Thyroid gland (tissue), 4 donors: ENCODE data around the gene ABCC4. TPM values are rescaled to one million over a fixed set of nuclear protein-coding genes. Genes with fewer than 3 reads are reported as not detected.

Experiments
- DNase-seq, 2 donors: peaks; one replicate each; pipeline ENCODE4 v3.0.0-alpha.2; 2019
- H3K27ac ChIP-seq, 3 donors: fragments of 200-600 bp; sonication (generic); 1 replicate in 2 of 3; 2 replicates in 1 of 3; pipeline ENCODE4 v1.5.1; 2016 to 2019; ENCODE audit warnings: mild to moderate bottlenecking in 1 of 3, moderate library complexity in 1 of 3
- H3K27me3 ChIP-seq: fragments of 200-600 bp; sonication (generic); one replicate; pipeline ENCODE4 v1.5.1; 2019
- H3K36me3 ChIP-seq, 2 donors: fragments of 200-600 bp; sonication (generic); one replicate each; pipeline ENCODE4 v1.5.1; 2016 to 2019
- H3K4me1 ChIP-seq, 2 donors: fragments of 200-600 bp; sonication (generic); one replicate each; pipeline ENCODE4 v1.5.1; 2017 to 2019
- H3K4me3 ChIP-seq, 3 donors: fragments of 200-600 bp; sonication (generic); replicated peaks in 1 of 3; 1 replicate in 2 of 3; 2 replicates in 1 of 3; pipeline ENCODE4 v1.5.1; 2016; ENCODE audit warnings: mild to moderate bottlenecking in 1 of 3
- H3K9me3 ChIP-seq: fragments of 200-600 bp; sonication (generic); one replicate; pipeline ENCODE4 v1.5.1; 2017
- POLR2A ChIP-seq, 2 donors: fragments of 450-650 bp; IDR thresholded peaks; one replicate each; pipeline ENCODE4 v1.6.1; 2017; ENCODE audit warnings: antibody characterized with exemption in 2 of 2, mild to moderate bottlenecking in 2 of 2, moderate library complexity in 1 of 2
- WGBS, 2 donors: methylation state at CpG; one replicate each; pipeline ENCODE4 v1.1.5; 2017; 5-methylcytosine and 5-hydroxymethylcytosine counted together
- intact Hi-C: fragments of 100-400 bp; cut with DNase I; formaldehyde crosslinking; loops from one replicate; pipeline ENCODE4 v1.15.1; 2023
- total RNA-seq, 4 donors: library from RNA; depleted of rRNA; stranded (reverse); fragments of >200 nt; gene quantifications; one replicate each; pipeline ENCODE4 v1.2.3, GENCODE V29; 2016
- TF ChIP-seq, protein P1 (sequence below), 6 experiments: fragments of 200-600 bp in 3 of 6; fragments of 450-650 bp in 3 of 6; sonication (generic) in 3 of 6; IDR thresholded peaks; one replicate each; pipeline ENCODE4 v1.5.1; 2016 to 2019; ENCODE audit warnings: antibody characterized with exemption in 6 of 6, mild to moderate bottlenecking in 2 of 6, inconsistent platforms in 1 of 6, moderate library complexity in 1 of 6

ABCC4 gene
- total RNA-seq, 4 donors from 2014 or later: 9.1 to 29.6 (median 19.7) TPM

DNA sequence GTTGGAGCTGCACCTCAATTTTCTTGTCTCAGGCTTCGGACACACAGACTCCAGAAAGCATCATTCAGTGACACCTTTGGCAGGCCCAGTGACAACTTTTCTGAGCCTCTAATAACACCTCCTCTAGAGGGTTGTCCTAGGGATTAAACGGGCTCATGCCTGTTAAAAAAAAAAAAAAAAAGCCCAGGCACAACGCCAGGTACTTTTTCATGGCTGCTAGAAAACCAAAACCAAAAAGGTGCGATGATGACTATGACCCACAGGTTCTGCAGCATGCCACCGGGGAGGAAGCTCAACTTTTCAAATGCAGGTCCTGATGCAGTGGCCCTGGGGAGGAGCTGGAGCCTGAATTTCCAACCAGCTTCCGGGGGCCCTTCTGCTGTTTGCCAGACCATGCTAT is 184.2 kb downstream of the ABCC4 start:
- Histone ChIP-seq H3K27ac (no peak overlapping the region), H3K27me3 (no peaks in the 10 kb centered on the region), H3K4me3 (no peak overlapping the region), H3K9me3 (no peaks in the 10 kb centered on the region), H3K36me3 (no peaks in the 10 kb centered on the region), H3K4me1 (no peaks in the 10 kb centered on the region)
- DNase-seq: no peak
- 50 to 55% methylated on average over 6 of the region's 6 CpGs for WGBS, 2 donors
- no peak for TF ChIP-seq POLR2A (IDR thresholded peaks at IDR 0.05)
- TF ChIP-seq, protein P1, sequence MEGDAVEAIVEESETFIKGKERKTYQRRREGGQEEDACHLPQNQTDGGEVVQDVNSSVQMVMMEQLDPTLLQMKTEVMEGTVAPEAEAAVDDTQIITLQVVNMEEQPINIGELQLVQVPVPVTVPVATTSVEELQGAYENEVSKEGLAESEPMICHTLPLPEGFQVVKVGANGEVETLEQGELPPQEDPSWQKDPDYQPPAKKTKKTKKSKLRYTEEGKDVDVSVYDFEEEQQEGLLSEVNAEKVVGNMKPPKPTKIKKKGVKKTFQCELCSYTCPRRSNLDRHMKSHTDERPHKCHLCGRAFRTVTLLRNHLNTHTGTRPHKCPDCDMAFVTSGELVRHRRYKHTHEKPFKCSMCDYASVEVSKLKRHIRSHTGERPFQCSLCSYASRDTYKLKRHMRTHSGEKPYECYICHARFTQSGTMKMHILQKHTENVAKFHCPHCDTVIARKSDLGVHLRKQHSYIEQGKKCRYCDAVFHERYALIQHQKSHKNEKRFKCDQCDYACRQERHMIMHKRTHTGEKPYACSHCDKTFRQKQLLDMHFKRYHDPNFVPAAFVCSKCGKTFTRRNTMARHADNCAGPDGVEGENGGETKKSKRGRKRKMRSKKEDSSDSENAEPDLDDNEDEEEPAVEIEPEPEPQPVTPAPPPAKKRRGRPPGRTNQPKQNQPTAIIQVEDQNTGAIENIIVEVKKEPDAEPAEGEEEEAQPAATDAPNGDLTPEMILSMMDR (IDR thresholded peaks at IDR 0.05): no peak
- intact Hi-C loops: no loop called here

DNA sequence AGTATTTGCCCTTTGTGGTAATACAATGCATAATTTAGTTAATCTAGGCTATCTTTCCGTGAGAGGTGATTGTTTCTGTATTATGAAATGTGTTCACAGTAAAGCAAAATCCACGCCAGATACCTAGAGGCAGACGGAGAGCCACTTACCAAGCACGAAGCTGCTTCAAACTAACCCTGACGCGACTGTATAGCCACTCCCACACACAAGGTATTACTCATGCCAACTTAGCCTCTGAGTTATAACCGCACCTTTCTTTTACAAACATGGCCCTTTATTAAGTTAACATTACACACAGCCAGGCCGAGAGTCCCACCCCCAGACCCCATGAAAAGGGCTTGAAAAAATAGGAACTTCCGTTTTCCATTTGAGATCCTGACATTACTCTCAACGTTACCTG is 185.7 kb downstream of the ABCC4 start:
- DNase-seq: no peak
- H3K36me3 ChIP-seq: no peaks in the 10 kb centered on the region
- intact Hi-C loops: no loop called here
- H3K9me3 ChIP-seq: no peaks in the 10 kb centered on the region
- TF ChIP-seq, protein P1 (IDR thresholded peaks at IDR 0.05): no peak
- TF ChIP-seq POLR2A (IDR thresholded peaks at IDR 0.05): no peak
- WGBS, 2 donors: 72 to 74% methylated on average over 10 of the region's 10 CpGs
- H3K27ac ChIP-seq: no peak overlapping the region
- no peaks in the 10 kb centered on the region for H3K4me1 ChIP-seq
- H3K4me3 ChIP-seq: no peak overlapping the region
- no peaks in the 10 kb centered on the region for H3K27me3 ChIP-seq

DNA sequence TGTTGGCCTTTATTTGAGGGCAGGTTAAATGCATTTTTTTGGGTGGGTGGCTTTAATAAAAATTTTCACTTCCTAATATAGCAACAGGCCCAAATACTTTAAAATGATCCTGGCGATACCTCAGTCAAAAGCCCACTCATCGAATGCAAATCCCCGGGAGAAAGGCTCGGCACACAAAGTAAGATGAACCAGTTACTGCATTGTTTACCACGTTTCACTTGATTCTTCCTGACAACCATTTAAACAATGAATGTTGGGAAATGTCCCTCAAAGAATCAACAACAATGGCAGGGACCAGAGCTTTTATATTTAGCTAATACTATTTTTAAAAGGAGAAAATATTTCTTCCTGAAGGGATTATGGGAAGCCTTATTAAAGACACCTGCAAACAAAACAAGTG is 187.7 kb downstream of the ABCC4 start:
- no peak for DNase-seq
- H3K27ac ChIP-seq: no peak overlapping the region
- 79 to 89% methylated on average over 5 of the region's 5 CpGs for WGBS, 2 donors
- no peak overlapping the region for H3K4me3 ChIP-seq
- TF ChIP-seq, protein P1 (IDR thresholded peaks at IDR 0.05): no peak
- TF ChIP-seq POLR2A (IDR thresholded peaks at IDR 0.05): no peak
- no peaks in the 10 kb centered on the region for H3K27me3 ChIP-seq
- intact Hi-C loops: no loop called here
- H3K9me3 ChIP-seq: no peaks in the 10 kb centered on the region
- no peaks in the 10 kb centered on the region for H3K4me1 ChIP-seq
- no peaks in the 10 kb centered on the region for H3K36me3 ChIP-seq

DNA sequence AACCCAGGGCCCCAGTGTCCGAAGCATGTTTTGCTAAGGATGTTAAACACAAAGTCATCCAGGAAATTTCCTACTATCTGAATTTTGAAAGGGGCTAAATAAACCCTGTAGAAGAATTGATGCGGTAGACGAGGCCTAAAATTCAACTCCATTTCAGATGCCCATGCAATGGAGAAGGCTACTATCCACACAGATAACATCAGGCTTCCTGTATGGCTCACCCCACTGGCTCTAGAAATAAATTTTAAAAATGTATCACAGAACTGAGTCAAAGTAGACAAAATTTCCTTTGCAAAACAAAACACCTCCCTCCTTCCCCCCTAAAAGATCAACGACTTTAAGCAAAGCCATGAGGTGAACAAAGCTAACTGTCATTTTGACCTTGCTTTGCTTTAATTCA is 188.4 kb downstream of the ABCC4 start:
- 86 to 92% methylated on average over 4 of the region's 4 CpGs for WGBS, 2 donors
- Histone ChIP-seq H3K4me3 (no peak overlapping the region), H3K36me3 (no peaks in the 10 kb centered on the region), H3K4me1 (no peaks in the 10 kb centered on the region), H3K27me3 (no peaks in the 10 kb centered on the region), H3K27ac (no peak overlapping the region), H3K9me3 (no peaks in the 10 kb centered on the region)
- no peak for DNase-seq
- no peak for TF ChIP-seq POLR2A (IDR thresholded peaks at IDR 0.05)
- TF ChIP-seq, protein P1 (IDR thresholded peaks at IDR 0.05): no peak
- intact Hi-C loops: no loop called here

DNA sequence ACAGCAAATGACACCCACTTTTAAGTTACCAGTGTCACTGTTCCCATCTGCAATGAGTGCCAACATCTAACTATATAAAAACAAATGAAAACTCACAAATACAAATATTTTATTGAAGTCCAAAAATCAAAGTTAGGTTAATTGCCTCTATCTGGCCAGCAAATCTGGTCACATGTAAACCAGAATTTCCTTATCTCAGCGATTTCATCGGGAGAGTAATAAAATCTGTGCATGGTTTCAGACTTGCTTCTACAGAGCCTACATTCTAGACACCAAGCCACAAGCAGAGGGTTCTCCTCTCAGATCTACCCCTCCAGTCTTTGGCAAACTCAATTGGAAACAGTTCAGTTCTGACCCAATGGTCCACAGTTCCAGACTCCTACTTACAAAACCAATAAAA is 189.6 kb downstream of the ABCC4 start:
- 66 to 90% methylated on average over 2 of the region's 2 CpGs for WGBS, 2 donors
- DNase-seq: no peak
- H3K27ac ChIP-seq: no peak overlapping the region
- H3K4me3 ChIP-seq: no peak overlapping the region
- no peak for TF ChIP-seq POLR2A (IDR thresholded peaks at IDR 0.05)
- TF ChIP-seq, protein P1 (IDR thresholded peaks at IDR 0.05): no peak
- no peaks in the 10 kb centered on the region for H3K27me3 ChIP-seq
- no peaks in the 10 kb centered on the region for H3K9me3 ChIP-seq
- H3K4me1 ChIP-seq: no peaks in the 10 kb centered on the region
- intact Hi-C loops: no loop called here
- no peaks in the 10 kb centered on the region for H3K36me3 ChIP-seq
